ENCODE data around the gene VDAC1. TPM values are rescaled to one million over a fixed set of nuclear protein-coding genes. Genes with fewer than 3 reads are reported as not detected.

VDAC1 gene
- total and polyA plus RNA-seq, 2 donors: 101 to 166 TPM

DNA sequence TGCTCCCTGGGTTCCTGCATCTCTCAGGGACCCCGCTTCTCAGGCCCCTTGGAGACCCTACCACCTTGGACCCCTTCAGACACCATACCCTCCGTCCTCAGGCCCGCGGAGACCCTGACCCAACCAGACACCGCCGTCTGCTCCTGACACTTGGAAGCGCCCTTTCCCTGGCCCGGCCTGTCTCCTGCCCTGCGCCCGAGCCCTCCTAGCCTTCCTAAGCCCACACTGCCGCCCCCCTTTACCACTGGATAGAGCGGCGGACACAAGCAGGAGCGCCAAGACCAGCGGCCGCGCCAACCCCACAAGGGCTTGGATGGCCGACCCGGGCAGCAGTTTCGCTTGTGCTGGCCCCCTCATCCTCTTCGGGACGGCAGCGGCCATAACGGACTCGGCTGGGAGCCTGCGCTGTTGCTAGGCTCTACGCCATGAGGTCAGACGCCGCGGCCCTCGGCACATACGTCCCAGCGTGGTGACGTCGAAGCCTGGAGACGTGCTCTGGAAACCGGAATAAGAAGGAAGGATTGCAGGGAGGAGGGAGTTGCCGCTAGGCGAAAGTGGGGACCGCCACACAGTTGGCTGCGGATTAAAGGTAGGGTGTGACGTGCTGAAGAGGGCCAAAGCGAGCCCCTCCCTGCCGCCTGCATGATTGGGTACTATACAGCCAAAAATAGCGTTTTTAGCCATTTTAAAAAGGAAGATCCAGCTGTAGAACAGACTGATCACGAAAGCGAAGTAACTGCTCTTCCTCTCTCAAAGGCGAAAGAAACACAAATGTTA lies 36.4 kb downstream of the VDAC1 start, which contains the start of gene C5orf15:
C5orf15 (minus strand) TSS at position 422 of the 777 bp plus-strand sequence; CDS start at position 381, 41 bp downstream.
- under 1% methylated on average over 48 of the region's 48 CpGs for WGBS
- H3K4me1 ChIP-seq (ENCODE audit: control insufficient read depth in 2 of 2, insufficient read depth in 2 of 2, low read length in 2 of 2): peaks cover 8 to 10% of the 10 kb centered on the region in 2 donors
- peak; percentile 82 to 93 (median 88) for DNase-seq (ENCODE audit: low read depth in 6 of 9, low spot score in 9 of 9)

DNA sequence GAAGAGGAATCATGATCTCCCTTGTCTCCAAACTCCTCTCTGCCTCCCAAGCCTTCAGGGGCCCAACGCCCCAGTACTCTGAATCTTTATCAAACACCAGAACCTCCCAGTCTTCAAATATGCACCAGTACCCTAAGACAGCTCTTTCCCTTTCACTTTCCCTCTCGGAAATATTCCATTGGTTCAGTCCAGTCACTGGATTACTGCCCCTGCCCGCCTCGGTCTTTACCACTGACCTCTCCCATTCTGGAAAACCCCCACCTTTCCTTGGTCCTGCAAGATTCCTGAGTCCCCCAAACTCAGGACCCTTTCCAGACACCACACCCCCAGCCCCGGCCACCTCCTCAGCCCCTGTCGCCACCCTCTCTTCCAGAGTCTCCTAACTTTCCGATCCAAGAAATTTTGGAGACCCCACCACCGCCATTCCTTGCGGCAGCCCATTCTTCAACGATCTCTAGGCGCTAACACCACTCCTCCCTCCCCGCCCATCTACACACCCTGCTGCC lies 37.0 kb downstream of the VDAC1 start:
- whole genome bisulfite sequencing: 6% methylated on average over 12 of the region's 12 CpGs
- peak overlapping the region; percentile 65 to 72 for H3K27ac ChIP-seq (ENCODE audit: low read depth in 1 of 2, low read length in 1 of 2)
- DNase-seq (ENCODE audit: low read depth in 6 of 9, low spot score in 9 of 9): peak in 1 of 9 donors; percentile 23
- H3K9me3 ChIP-seq (ENCODE audit: control insufficient read depth in 2 of 2, insufficient read depth in 1 of 2, low read length in 1 of 2): no peaks in the 10 kb centered on the region
- no peaks in the 10 kb centered on the region for H3K27me3 ChIP-seq (ENCODE audit: control insufficient read depth in 2 of 2, insufficient read depth in 1 of 2, low read length in 1 of 2)
- peaks cover 0 to 10% of the 10 kb centered on the region in 2 donors for H3K36me3 ChIP-seq (ENCODE audit: control insufficient read depth in 2 of 2, insufficient read depth in 2 of 2, low read length in 1 of 2)
- H3K4me1 ChIP-seq (ENCODE audit: control insufficient read depth in 2 of 2, insufficient read depth in 2 of 2, low read length in 2 of 2): peaks cover 8 to 10% of the 10 kb centered on the region in 2 donors
- H3K4me3 ChIP-seq (ENCODE audit: low read length in 2 of 2): peak overlapping the region; percentile 65 to 94

More for the DNA sequence above, 36.4 kb downstream of the VDAC1 start, which contains the start of gene C5orf15:
- Histone ChIP-seq H3K27me3 (ENCODE audit: control insufficient read depth in 2 of 2, insufficient read depth in 1 of 2, low read length in 1 of 2) (no peaks in the 10 kb centered on the region), H3K36me3 (ENCODE audit: control insufficient read depth in 2 of 2, insufficient read depth in 2 of 2, low read length in 1 of 2) (peaks cover 5 to 16% of the 10 kb centered on the region in 2 donors), H3K9me3 (ENCODE audit: control insufficient read depth in 2 of 2, insufficient read depth in 1 of 2, low read length in 1 of 2) (no peaks in the 10 kb centered on the region), H3K4me3 (ENCODE audit: low read length in 2 of 2) (peak within 1 kb of the TSS; percentile 65 to 94), H3K27ac (ENCODE audit: low read depth in 1 of 2, low read length in 1 of 2) (peak within 1 kb of the TSS; percentile 65 to 73)

DNA sequence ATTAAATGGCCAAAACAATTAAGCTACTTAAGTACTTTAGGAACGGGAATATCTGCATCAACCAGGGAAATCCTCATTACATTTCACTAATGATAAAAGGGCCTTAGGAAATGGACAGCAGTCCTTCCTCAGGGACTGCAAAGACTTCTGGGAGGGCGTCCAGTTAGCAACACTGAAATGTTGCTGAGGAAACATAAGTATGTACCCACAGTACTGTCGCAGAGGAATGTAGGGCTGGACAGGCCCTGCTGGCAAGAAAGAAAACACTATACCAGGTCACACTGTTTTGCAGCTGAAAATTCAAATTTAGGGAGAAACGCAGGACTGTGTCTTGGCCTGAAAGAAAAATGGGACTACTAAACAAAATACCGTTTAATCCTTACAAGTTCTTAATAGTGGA lies 37.7 kb downstream of the VDAC1 start:
- H3K36me3 ChIP-seq (ENCODE audit: control insufficient read depth in 2 of 2, insufficient read depth in 2 of 2, low read length in 1 of 2): peaks cover 0 to 8% of the 10 kb centered on the region in 2 donors
- no peak for DNase-seq (ENCODE audit: low read depth in 6 of 9, low spot score in 9 of 9)
- H3K4me3 ChIP-seq (ENCODE audit: low read length in 2 of 2): no peak overlapping the region
- 97% methylated on average over 5 of the region's 5 CpGs for WGBS
- no peaks in the 10 kb centered on the region for H3K27me3 ChIP-seq (ENCODE audit: control insufficient read depth in 2 of 2, insufficient read depth in 1 of 2, low read length in 1 of 2)
- peak overlapping the region in 1 of 2 donors; percentile 7 for H3K27ac ChIP-seq (ENCODE audit: low read depth in 1 of 2, low read length in 1 of 2)
- H3K4me1 ChIP-seq (ENCODE audit: control insufficient read depth in 2 of 2, insufficient read depth in 2 of 2, low read length in 2 of 2): peaks cover 8 to 10% of the 10 kb centered on the region in 2 donors
- no peaks in the 10 kb centered on the region for H3K9me3 ChIP-seq (ENCODE audit: control insufficient read depth in 2 of 2, insufficient read depth in 1 of 2, low read length in 1 of 2)

DNA sequence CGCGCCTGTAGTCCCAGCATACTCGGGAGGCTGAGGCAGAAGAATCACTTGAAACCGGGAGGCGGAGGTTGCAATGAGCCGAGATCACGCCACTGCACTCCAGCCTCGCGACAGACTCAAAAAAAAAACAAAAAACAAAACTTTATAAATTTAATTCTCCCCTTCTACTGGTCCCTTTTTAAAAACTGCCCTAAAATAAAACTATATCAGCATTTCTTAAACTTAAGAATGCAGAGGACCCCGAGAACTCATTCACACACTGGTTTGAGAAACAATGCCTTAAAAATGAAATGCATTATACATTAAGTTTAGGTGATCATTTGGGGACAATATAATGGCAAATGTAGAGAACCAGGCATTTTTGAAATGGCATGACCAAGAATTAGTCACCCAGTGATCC lies 38.7 kb downstream of the VDAC1 start:
- no peak overlapping the region for H3K27ac ChIP-seq (ENCODE audit: low read depth in 1 of 2, low read length in 1 of 2)
- no peak for DNase-seq (ENCODE audit: low read depth in 6 of 9, low spot score in 9 of 9)
- H3K4me1 ChIP-seq (ENCODE audit: control insufficient read depth in 2 of 2, insufficient read depth in 2 of 2, low read length in 2 of 2): peaks cover 8 to 10% of the 10 kb centered on the region in 2 donors
- H3K27me3 ChIP-seq (ENCODE audit: control insufficient read depth in 2 of 2, insufficient read depth in 1 of 2, low read length in 1 of 2): no peaks in the 10 kb centered on the region
- 98% methylated on average over 10 of the region's 10 CpGs for WGBS
- H3K4me3 ChIP-seq (ENCODE audit: low read length in 2 of 2): no peak overlapping the region
- H3K9me3 ChIP-seq (ENCODE audit: control insufficient read depth in 2 of 2, insufficient read depth in 1 of 2, low read length in 1 of 2): no peaks in the 10 kb centered on the region
- H3K36me3 ChIP-seq (ENCODE audit: control insufficient read depth in 2 of 2, insufficient read depth in 2 of 2, low read length in 1 of 2): peaks cover 0 to 3% of the 10 kb centered on the region in 2 donors

DNA sequence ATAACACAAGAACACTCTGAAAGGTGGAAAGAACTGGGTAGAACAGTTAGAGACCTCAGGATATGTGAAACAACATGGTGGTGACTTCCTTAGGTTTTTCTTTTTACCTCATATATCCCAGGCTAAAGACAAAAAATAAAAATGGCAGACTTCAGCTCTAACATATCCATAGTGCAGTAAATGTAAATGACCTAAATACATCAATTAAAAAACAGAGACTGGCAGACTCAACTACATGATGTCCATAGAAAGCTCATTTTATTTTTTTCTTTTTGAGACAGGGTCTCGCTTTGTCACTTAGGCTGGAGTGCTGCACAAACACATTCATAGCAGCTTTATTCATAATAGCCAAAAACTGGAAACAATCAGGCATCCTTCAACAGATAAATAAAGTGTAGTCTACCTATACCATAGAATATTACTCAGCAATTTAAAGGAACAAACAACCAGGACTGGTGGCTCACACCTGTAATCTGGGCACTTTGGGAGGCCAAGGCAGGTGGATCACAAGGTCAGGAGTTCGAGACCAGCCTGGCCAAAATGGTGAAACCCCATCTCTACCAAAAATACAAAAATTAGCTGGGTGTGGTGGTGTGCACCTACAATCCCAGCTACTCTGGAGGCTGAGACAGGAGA lies 41.2 kb downstream of the VDAC1 start:
- H3K36me3 ChIP-seq (ENCODE audit: control insufficient read depth in 2 of 2, insufficient read depth in 2 of 2, low read length in 1 of 2): peaks cover 3% of the 10 kb centered on the region in 2 donors
- H3K9me3 ChIP-seq (ENCODE audit: control insufficient read depth in 2 of 2, insufficient read depth in 1 of 2, low read length in 1 of 2): no peaks in the 10 kb centered on the region
- H3K4me1 ChIP-seq (ENCODE audit: control insufficient read depth in 2 of 2, insufficient read depth in 2 of 2, low read length in 2 of 2): peaks cover 5% of the 10 kb centered on the region in 2 donors
- no peak overlapping the region for H3K27ac ChIP-seq (ENCODE audit: low read depth in 1 of 2, low read length in 1 of 2)
- DNase-seq (ENCODE audit: low read depth in 6 of 9, low spot score in 9 of 9): no peak
- no peak overlapping the region for H3K4me3 ChIP-seq (ENCODE audit: low read length in 2 of 2)
- WGBS: 96% methylated on average over 2 of the region's 2 CpGs
- H3K27me3 ChIP-seq (ENCODE audit: control insufficient read depth in 2 of 2, insufficient read depth in 1 of 2, low read length in 1 of 2): no peaks in the 10 kb centered on the region

DNA sequence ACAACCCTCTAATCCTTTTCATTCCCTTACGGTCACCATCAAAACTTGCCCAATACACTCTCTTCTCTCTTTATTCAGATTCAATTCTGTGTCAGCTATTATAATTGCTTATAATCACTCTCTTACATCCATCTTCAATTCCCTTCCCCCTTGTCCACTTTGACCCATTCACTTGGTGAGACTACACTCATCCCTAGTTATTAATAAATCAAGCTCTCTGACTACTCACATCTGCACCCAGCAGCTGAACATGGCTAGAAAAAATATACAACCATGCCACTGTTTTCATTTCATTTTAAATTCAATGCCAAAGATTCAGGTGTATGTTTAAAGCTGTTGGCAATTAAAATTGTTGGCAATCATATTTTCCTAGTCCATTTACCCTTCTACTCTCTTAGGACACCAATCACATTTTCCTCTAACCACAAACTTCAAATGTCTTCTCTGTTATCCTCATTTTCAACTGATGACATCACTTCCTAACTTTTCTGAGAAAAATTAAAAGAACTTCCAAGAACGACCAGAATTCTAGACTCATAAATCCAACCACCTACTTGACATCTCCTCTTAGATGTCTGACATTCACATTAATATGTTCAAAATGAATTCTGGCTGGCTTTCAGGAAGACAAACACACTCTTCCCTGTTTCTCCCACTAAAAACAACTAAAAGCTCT lies 41.8 kb downstream of the VDAC1 start:
- Histone ChIP-seq H3K4me3 (ENCODE audit: low read length in 2 of 2) (no peak overlapping the region), H3K9me3 (ENCODE audit: control insufficient read depth in 2 of 2, insufficient read depth in 1 of 2, low read length in 1 of 2) (no peaks in the 10 kb centered on the region), H3K27me3 (ENCODE audit: control insufficient read depth in 2 of 2, insufficient read depth in 1 of 2, low read length in 1 of 2) (no peaks in the 10 kb centered on the region), H3K36me3 (ENCODE audit: control insufficient read depth in 2 of 2, insufficient read depth in 2 of 2, low read length in 1 of 2) (peaks cover 3 to 8% of the 10 kb centered on the region in 2 donors), H3K4me1 (ENCODE audit: control insufficient read depth in 2 of 2, insufficient read depth in 2 of 2, low read length in 2 of 2) (peaks cover 5% of the 10 kb centered on the region in 2 donors), H3K27ac (ENCODE audit: low read depth in 1 of 2, low read length in 1 of 2) (no peak overlapping the region)
- no peak for DNase-seq (ENCODE audit: low read depth in 6 of 9, low spot score in 9 of 9)
- WGBS: 62% methylated on average over 2 of the region's 2 CpGs

DNA sequence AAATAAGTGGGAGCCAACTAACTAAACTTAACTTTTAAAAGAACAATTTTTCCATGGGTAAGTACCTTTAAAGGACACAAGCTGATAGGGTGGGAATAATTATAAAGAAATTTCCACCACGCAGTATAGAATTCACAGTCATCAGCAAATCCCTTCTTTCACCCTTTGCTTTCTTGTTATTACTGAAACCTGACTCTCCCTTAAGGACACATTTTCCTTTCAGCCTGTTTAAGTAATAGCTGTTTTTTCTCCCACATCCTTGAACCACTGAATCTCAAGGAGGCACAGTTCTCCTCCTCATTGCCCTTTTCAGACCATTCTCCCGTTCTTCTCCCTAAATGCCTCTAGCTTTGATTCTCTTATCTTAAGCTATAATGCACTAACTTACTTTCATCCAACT lies 42.6 kb downstream of the VDAC1 start:
- DNase-seq (ENCODE audit: low read depth in 6 of 9, low spot score in 9 of 9): no peak
- H3K4me3 ChIP-seq (ENCODE audit: low read length in 2 of 2): no peak overlapping the region
- no peak overlapping the region for H3K27ac ChIP-seq (ENCODE audit: low read depth in 1 of 2, low read length in 1 of 2)
- H3K36me3 ChIP-seq (ENCODE audit: control insufficient read depth in 2 of 2, insufficient read depth in 2 of 2, low read length in 1 of 2): peaks cover 3 to 15% of the 10 kb centered on the region in 2 donors
- H3K9me3 ChIP-seq (ENCODE audit: control insufficient read depth in 2 of 2, insufficient read depth in 1 of 2, low read length in 1 of 2): no peaks in the 10 kb centered on the region
- H3K4me1 ChIP-seq (ENCODE audit: control insufficient read depth in 2 of 2, insufficient read depth in 2 of 2, low read length in 2 of 2): no peaks in the 10 kb centered on the region
- no peaks in the 10 kb centered on the region for H3K27me3 ChIP-seq (ENCODE audit: control insufficient read depth in 2 of 2, insufficient read depth in 1 of 2, low read length in 1 of 2)
- WGBS: 96% methylated on average over 2 of the region's 2 CpGs

DNA sequence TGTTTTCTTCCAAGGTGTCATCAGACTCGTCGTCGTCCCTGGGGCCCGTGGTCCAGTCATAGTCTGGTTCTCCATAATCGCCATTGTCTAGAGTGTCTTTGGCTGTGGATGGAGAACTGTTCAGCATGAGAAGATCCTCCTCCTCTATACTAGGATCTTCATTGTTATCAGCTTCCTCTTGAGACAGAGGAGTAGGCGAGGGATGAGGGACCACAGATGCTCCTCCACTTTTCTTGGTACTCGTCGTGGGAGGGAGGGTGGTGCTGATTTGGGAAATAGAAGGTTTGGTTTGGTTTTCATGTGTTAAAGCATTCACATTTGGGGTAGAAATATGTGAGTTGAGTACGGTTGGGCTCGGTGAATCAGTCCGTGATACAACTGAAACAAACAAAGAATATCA lies 45.1 kb downstream of the VDAC1 start:
- Histone ChIP-seq H3K27me3 (ENCODE audit: control insufficient read depth in 2 of 2, insufficient read depth in 1 of 2, low read length in 1 of 2) (no peaks in the 10 kb centered on the region), H3K4me1 (ENCODE audit: control insufficient read depth in 2 of 2, insufficient read depth in 2 of 2, low read length in 2 of 2) (no peaks in the 10 kb centered on the region), H3K36me3 (ENCODE audit: control insufficient read depth in 2 of 2, insufficient read depth in 2 of 2, low read length in 1 of 2) (peaks cover 15 to 28% of the 10 kb centered on the region in 2 donors), H3K4me3 (ENCODE audit: low read length in 2 of 2) (no peak overlapping the region), H3K27ac (ENCODE audit: low read depth in 1 of 2, low read length in 1 of 2) (no peak overlapping the region), H3K9me3 (ENCODE audit: control insufficient read depth in 2 of 2, insufficient read depth in 1 of 2, low read length in 1 of 2) (no peaks in the 10 kb centered on the region)
- no peak for DNase-seq (ENCODE audit: low read depth in 6 of 9, low spot score in 9 of 9)
- 98% methylated on average over 11 of the region's 11 CpGs for WGBS
